GM12872 (cell line): ENCODE data around the gene PPP1R9A.

Source experiments
- TF ChIP-seq, protein P1 (sequence below): IDR thresholded peaks from 3 replicates; pipeline ENCODE4 v1.5.1; 2011; ENCODE audit warnings: low read depth, mild to moderate bottlenecking, low read length, moderate library complexity; ENCODE audit not compliant: insufficient read depth

PPP1R9A gene

GRCh38 chr7:95126053-95126709, 218.8 kb downstream of the PPP1R9A start:
- TF ChIP-seq, protein P1, sequence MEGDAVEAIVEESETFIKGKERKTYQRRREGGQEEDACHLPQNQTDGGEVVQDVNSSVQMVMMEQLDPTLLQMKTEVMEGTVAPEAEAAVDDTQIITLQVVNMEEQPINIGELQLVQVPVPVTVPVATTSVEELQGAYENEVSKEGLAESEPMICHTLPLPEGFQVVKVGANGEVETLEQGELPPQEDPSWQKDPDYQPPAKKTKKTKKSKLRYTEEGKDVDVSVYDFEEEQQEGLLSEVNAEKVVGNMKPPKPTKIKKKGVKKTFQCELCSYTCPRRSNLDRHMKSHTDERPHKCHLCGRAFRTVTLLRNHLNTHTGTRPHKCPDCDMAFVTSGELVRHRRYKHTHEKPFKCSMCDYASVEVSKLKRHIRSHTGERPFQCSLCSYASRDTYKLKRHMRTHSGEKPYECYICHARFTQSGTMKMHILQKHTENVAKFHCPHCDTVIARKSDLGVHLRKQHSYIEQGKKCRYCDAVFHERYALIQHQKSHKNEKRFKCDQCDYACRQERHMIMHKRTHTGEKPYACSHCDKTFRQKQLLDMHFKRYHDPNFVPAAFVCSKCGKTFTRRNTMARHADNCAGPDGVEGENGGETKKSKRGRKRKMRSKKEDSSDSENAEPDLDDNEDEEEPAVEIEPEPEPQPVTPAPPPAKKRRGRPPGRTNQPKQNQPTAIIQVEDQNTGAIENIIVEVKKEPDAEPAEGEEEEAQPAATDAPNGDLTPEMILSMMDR = no peak

DNA sequence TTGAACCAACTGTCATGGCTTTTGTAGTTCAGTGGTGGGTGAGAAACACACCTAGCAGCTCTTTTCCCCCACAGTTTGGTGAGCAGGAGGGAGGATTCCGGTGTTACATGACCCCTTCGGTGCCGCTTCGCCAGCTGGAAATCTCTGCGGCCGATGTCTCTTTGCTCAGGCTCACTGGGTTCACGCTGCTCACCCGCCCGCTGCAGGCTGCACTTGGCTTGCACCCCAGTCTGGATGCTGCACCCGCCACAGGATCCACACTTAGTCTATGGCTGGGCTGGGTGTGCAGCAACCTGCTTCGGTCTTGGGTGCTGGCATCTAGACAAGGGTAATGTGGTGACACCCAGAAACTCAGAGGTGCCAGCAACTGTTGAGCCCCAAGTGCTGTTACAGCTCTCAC, 225.1 kb downstream of the PPP1R9A start:
- TF ChIP-seq, protein P1 = no peak

DNA sequence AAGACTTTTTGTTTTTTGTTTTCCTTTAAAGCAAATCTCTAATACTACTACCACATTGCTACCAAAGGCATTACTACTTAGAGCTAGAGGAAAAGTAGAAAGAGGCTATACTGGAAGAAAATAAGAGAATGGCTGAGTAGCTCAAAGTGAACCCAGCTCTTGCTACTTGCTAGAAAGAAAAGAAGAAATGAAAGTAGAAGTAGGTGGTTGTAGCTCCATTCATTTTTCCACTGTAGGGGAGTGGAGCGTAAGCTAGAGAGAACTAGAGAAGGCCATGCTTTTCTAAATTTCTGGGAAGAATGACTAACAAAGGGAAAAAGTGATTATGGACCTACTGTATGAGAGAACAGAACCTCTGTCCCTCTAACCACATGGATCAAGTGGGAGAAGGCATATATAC, 232.5 kb downstream of the PPP1R9A start:
- TF ChIP-seq, protein P1 = no peak

- TF ChIP-seq, protein P1 = no peak
Measured at GRCh38 chr7:95141755-95142154, 234.4 kb downstream of the PPP1R9A start.

- TF ChIP-seq, protein P1 = no peak
Measured at GRCh38 chr7:95144256-95144655, 236.9 kb downstream of the PPP1R9A start.

GRCh38 chr7:95155965-95156364, 248.6 kb downstream of the PPP1R9A start:
- TF ChIP-seq, protein P1 = no peak

GRCh38 chr7:95157381-95157780, 250.0 kb downstream of the PPP1R9A start:
- TF ChIP-seq, protein P1 = no peak
